Lower leg skin (tissue), 3 donors: ENCODE measurements around the gene TTC17.

ENCODE experiments used
- CTCF ChIP-seq, 3 donors: fragments of 450-650 bp; IDR thresholded peaks; one replicate each; pipeline ENCODE4 v1.5.1; 2016; ENCODE audit warnings: antibody characterized with exemption in 3 of 3, mild to moderate bottlenecking in 3 of 3, moderate library complexity in 2 of 3
- POLR2A ChIP-seq, 2 donors: fragments of 450-650 bp; IDR thresholded peaks; one replicate each; pipeline ENCODE4 v1.6.1; 2016 to 2017; ENCODE audit warnings: antibody characterized with exemption in 2 of 2, mild to moderate bottlenecking in 1 of 2, moderate library complexity in 1 of 2

DNA sequence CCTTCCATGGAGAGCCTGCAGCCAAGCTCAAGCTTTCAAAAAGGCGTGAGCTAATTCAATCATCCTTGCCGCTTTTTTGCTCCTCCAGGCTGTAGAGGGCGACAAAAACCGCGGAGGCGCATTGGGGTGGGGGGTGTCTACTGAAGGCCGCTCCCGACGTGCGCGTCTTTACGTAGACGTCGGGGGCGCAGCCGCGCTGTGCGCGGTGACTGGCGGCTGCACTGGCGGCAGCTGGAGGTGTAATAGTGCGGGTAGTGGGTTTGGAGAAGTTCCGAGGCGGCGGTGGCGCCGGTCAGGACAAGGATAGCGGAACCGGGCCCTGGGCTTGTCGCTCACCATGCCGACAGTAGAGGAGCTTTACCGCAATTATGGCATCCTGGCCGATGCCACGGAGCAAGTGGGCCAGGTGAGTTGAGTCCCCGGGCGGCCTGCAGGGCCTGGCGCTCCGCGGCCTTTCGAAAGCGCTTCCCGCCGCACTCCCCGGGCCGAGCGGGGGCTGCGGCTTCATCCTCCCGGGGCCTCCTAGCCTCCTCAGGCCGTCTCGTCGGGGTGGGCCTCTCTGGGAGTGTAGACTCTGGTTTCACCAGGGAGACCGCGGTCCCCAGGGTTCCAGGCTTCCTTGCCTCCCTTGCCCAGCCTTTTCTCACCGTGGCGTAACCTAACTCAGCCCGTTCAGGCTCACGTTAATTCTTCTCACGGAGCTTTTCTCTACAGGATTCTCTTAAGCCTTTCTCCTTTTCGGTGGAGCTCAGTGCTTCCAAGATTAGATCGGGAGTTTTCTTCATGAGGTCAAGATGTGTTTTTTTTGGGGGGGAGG lies 46.7 kb upstream of the TTC17 start, which contains the start of gene API5:
- TF ChIP-seq POLR2A (IDR thresholded peaks at IDR 0.05) (no peak), CTCF (IDR thresholded peaks at IDR 0.05) (no peak)
